ENCODE measurements around the gene PECR. TPM values are rescaled to one million over a fixed set of nuclear protein-coding genes. Genes with fewer than 3 reads are reported as not detected.

The PECR gene
- 2.4 and 5.4 TPM in 2 replicates for polyA plus RNA-seq

DNA sequence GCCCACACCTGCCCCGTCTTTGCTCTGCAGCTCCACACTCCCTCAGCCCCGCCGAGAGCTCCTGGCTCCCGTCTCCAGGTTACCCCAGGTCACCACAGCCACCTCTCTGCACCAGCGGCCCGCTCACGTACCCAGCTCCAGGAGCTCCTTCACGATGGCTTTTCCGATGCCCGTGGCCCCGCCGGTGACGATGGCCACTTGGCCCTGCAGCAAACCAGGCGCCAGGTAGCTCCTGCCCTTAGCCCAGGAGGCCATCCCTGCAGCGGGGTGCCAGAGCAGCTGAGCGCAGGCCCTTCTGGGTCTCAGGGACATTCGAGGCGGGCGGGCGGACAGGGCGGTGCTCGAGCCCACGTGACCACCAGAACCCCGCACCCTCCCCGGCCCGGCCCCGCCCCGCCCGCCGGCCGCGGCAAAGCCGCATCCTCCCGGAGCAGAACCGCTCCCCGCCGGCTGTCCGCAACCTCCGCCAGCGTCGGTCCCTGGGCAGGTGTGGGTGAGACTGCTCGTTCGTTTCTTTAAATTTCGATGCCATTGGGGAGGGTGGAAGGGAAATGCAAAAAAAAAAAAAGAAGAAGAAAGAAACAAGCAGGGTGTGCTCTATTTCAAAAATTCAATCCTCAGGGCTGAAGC is at the start of gene PECR, which contains the start of gene TMEM169:
Gene PECR, minus strand, starts transcription at position 323 of the 630 bp plus-strand sequence. Its CDS starts 68 bp downstream, at position 255.
Gene TMEM169, plus strand, starts transcription at position 433 of the 630 bp plus-strand sequence. CDS start 14,045 bp downstream, outside the sequence.

GRCh38 chr2:216108967-216109921 is 27.6 kb upstream of the PECR start, which contains the start of gene XRCC5:
TSS of gene XRCC5 (plus strand) at chr2:216109348. CDS start at chr2:216109437, 89 bp downstream.

GRCh38 chr2:216013080-216013909 is 68.3 kb downstream of the PECR start, which contains the start of gene MREG:
TSS of gene MREG (minus strand) at chr2:216013551. CDS start at chr2:216013327, 224 bp downstream.

Other genes starting within 250 kb of the PECR start
- 21.9 and 31.7 TPM in 2 replicates for gene MREG, start 68.3 kb downstream of the PECR start, polyA plus RNA-seq
- 1.9 and 2.9 TPM in 2 replicates for gene TMEM169, start 110 bp upstream of the PECR start, polyA plus RNA-seq
- 357 and 369 TPM in 2 replicates for gene XRCC5, start 27.5 kb upstream of the PECR start, polyA plus RNA-seq

All from Purkinje cell (primary cell).